Liver (tissue), 9 donors: Measurements from ENCODE around the gene FOSL2. TPM values are rescaled to one million over a fixed set of nuclear protein-coding genes. Genes with fewer than 3 reads are reported as not detected.

Source experiments
- DNase-seq: peaks from one replicate; pipeline ENCODE4 v3.0.0-alpha.2; 2017; ENCODE audit warnings: low spot score
- H3K27ac ChIP-seq, 2 donors: one replicate each; pipeline ENCODE4 v1.7.0; 2013; ENCODE audit warnings: inconsistent platforms in 2 of 2, low read length in 2 of 2, control low read depth in 1 of 2, low read depth in 1 of 2, mild to moderate bottlenecking in 1 of 2
- H3K27me3 ChIP-seq, 4 donors: one replicate each; pipeline versions ENCODE4 v1.6.1 to v1.7.0; 2013; ENCODE audit warnings: low read length in 3 of 4, inconsistent platforms in 1 of 4, mild to moderate bottlenecking in 1 of 4, moderate library complexity in 1 of 4; ENCODE audit not compliant: control insufficient read depth in 4 of 4, insufficient read depth in 4 of 4
- H3K36me3 ChIP-seq, 4 donors: one replicate each; pipeline versions ENCODE4 v1.6.1 to v1.7.0; 2013; ENCODE audit warnings: low read length in 3 of 4, mild to moderate bottlenecking in 3 of 4, low read depth in 1 of 4, moderate library complexity in 1 of 4; ENCODE audit not compliant: control insufficient read depth in 4 of 4, insufficient read depth in 3 of 4
- H3K4me1 ChIP-seq, 4 donors: one replicate each; pipeline versions ENCODE4 v1.6.1 to v1.7.0; 2013; ENCODE audit warnings: low read length in 3 of 4, mild to moderate bottlenecking in 3 of 4, moderate library complexity in 1 of 4; ENCODE audit not compliant: control insufficient read depth in 4 of 4, insufficient read depth in 4 of 4
- H3K4me3 ChIP-seq, 3 donors: one replicate each; pipeline versions ENCODE4 v1.6.1 to v1.7.0; 2013; ENCODE audit warnings: low read length in 3 of 3, control low read depth in 1 of 3, low read depth in 1 of 3, mild to moderate bottlenecking in 1 of 3
- H3K9ac ChIP-seq, 2 donors: one replicate each; pipeline ENCODE4 v1.7.0; 2013; ENCODE audit warnings: low read length in 2 of 2, mild to moderate bottlenecking in 2 of 2, moderate library complexity in 2 of 2, control low read depth in 1 of 2, low read depth in 1 of 2
- H3K9me3 ChIP-seq, 4 donors: one replicate each; pipeline versions ENCODE4 v1.6.1 to v1.7.0; 2013; ENCODE audit warnings: low read length in 3 of 4; ENCODE audit not compliant: control insufficient read depth in 4 of 4
- ATF3 ChIP-seq: IDR thresholded peaks from 2 replicates; pipeline ENCODE4 v1.6.1; 2016; ENCODE audit warnings: antibody characterized with exemption
- EGR1 ChIP-seq, 2 donors: IDR thresholded peaks; 2 replicates each; pipeline ENCODE4 v1.6.1; 2016 to 2018; ENCODE audit warnings: antibody characterized with exemption in 2 of 2, low read depth in 2 of 2
- FOXA1 ChIP-seq: IDR thresholded peaks from 2 replicates; pipeline ENCODE4 v1.6.1; 2016; ENCODE audit warnings: antibody characterized with exemption
- FOXA2 ChIP-seq: IDR thresholded peaks from 2 replicates; pipeline ENCODE4 v1.6.1; 2016; ENCODE audit warnings: antibody characterized with exemption
- GABPA ChIP-seq, 2 donors: IDR thresholded peaks in 1 of 2; conservative IDR thresholded peaks in 1 of 2; 2 replicates each; pipeline ENCODE4 v1.6.1; 2016; ENCODE audit warnings: antibody characterized with exemption in 2 of 2, mild to moderate bottlenecking in 1 of 2, moderate library complexity in 1 of 2
- HNF4G ChIP-seq: IDR thresholded peaks from 2 replicates; pipeline ENCODE4 v1.6.1; 2016; ENCODE audit warnings: antibody characterized with exemption
- JUND ChIP-seq, 2 donors: IDR thresholded peaks; 2 replicates each; pipeline ENCODE4 v1.6.1; 2016; ENCODE audit warnings: antibody characterized with exemption in 2 of 2
- MAX ChIP-seq: IDR thresholded peaks from 2 replicates; pipeline ENCODE4 v1.6.1; 2016; ENCODE audit warnings: antibody characterized with exemption
- RAD21 ChIP-seq, 2 donors: IDR thresholded peaks; 2 replicates each; pipeline ENCODE4 v1.6.1; 2016; ENCODE audit warnings: antibody characterized with exemption in 2 of 2, mild to moderate bottlenecking in 2 of 2
- REST ChIP-seq: IDR thresholded peaks from 2 replicates; pipeline ENCODE4 v1.6.1; 2016; ENCODE audit warnings: antibody characterized with exemption, mild to moderate bottlenecking
- RXRA ChIP-seq, 2 donors: IDR thresholded peaks; 2 replicates each; pipeline ENCODE4 v1.6.1; 2017 to 2018; ENCODE audit warnings: antibody characterized with exemption in 2 of 2, mild to moderate bottlenecking in 1 of 2
- TAF1 ChIP-seq: conservative IDR thresholded peaks from 2 replicates; pipeline ENCODE4 v1.6.1; 2016; ENCODE audit warnings: antibody characterized with exemption, mild to moderate bottlenecking
- YY1 ChIP-seq: IDR thresholded peaks from 2 replicates; pipeline ENCODE4 v1.6.1; 2016; ENCODE audit warnings: antibody characterized with exemption, mild to moderate bottlenecking
- ZBTB33 ChIP-seq: IDR thresholded peaks from 2 replicates; pipeline ENCODE4 v1.6.1; 2016; ENCODE audit warnings: antibody characterized with exemption
- WGBS: extraction: QIAGEN DNeasy Blood & Tissue Kit; methylation state at CpG from one replicate; pipeline ENCODE4 v1.1.7; 2013; 5-methylcytosine and 5-hydroxymethylcytosine counted together
- polyA plus RNA-seq, 2 donors: library from polyadenylated mRNA; stranded (reverse) in 1 of 2; unstranded in 1 of 2; fragments of 200-250 nt in 1 of 2; fragments of >200 nt in 1 of 2; fragmentation: Nextera tagmentation in 1 of 2; extraction: Ambion mirVana in 1 of 2; gene quantifications; one replicate each; pipeline versions ENCODE4 v1.2.1 to v1.2.3, GENCODE V29; 2013 to 2015
- total RNA-seq, 2 donors: library from RNA; depleted of rRNA; stranded (reverse); fragments of >200 nt; gene quantifications; one replicate each; pipeline ENCODE4 v1.2.3, GENCODE V29; 2014
- donor health status: healthy.
- donor health status: healthy.
- donor health status: healthy.
- donor health status: healthy.
- donor health status: healthy.

Gene FOSL2
- total and polyA plus RNA-seq, 4 donors = 1.9 to 10.7 (median 2.6) TPM

GRCh38 chr2:28363686-28364280, 28.9 kb upstream of the FOSL2 start:
- no peak for TF ChIP-seq EGR1 (IDR thresholded peaks at IDR 0.05; ENCODE audit: low read depth in 2 of 2)
- TF ChIP-seq TAF1 = no peak
- no peak for TF ChIP-seq MAX
- TF ChIP-seq RXRA (IDR thresholded peaks at IDR 0.05) = no peak
- TF ChIP-seq ZBTB33 = no peak
- no peak for TF ChIP-seq FOXA1
- no peak for TF ChIP-seq GABPA (IDR thresholded peaks at IDR 0.05 in 1 of 2, conservative IDR thresholded peaks at IDR 0.05 in 1 of 2)
- no peak for TF ChIP-seq JUND (IDR thresholded peaks at IDR 0.05)
- no peak overlapping the region for H3K27ac ChIP-seq
- no peak overlapping the region for H3K9ac ChIP-seq
- H3K9me3 ChIP-seq = no peaks in the 10 kb centered on the region
- DNase-seq = no peak
- WGBS = 98% methylated on average over 11 of the region's 11 CpGs
- H3K4me3 ChIP-seq = no peak overlapping the region
- peaks cover 0 to 16% (median 3%) of the 10 kb centered on the region in 4 donors for H3K4me1 ChIP-seq
- no peaks in the 10 kb centered on the region for H3K36me3 ChIP-seq
- H3K27me3 ChIP-seq = no peaks in the 10 kb centered on the region

- Histone ChIP-seq H3K4me1 (peaks cover 0 to 17% (median 3%) of the 10 kb centered on the region in 4 donors), H3K9me3 (no peaks in the 10 kb centered on the region), H3K4me3 (no peak overlapping the region), H3K36me3 (no peaks in the 10 kb centered on the region), H3K27ac (no peak overlapping the region), H3K27me3 (no peaks in the 10 kb centered on the region), H3K9ac (no peak overlapping the region)
- 95% methylated on average over 3 of the region's 3 CpGs for WGBS
- no peak for DNase-seq
- no peak for TF ChIP-seq RXRA (IDR thresholded peaks at IDR 0.05)
- no peak for TF ChIP-seq RAD21 (IDR thresholded peaks at IDR 0.05)
- TF ChIP-seq FOXA2 = no peak
- TF ChIP-seq REST = no peak
- TF ChIP-seq YY1 = no peak
- no peak for TF ChIP-seq TAF1
- TF ChIP-seq ATF3 = no peak
- no peak for TF ChIP-seq MAX
- TF ChIP-seq HNF4G = no peak
- no peak for TF ChIP-seq FOXA1
Observed at GRCh38 chr2:28364610-28365009, 28.0 kb upstream of the FOSL2 start.
